ENCODE data around the gene PSME2. TPM values are rescaled to one million over a fixed set of nuclear protein-coding genes. Genes with fewer than 3 reads are reported as not detected.

Gene PSME2
- polyA plus RNA-seq, 1 donor from 2014 or later: 73.3 TPM

- Histone ChIP-seq H3K9me3 (ENCODE audit: low read length) (no peaks in the 10 kb centered on the region), H3K4me3 (ENCODE audit: low read length) (no peak overlapping the region), H4K20me1 (ENCODE audit: insufficient read depth) (peaks cover 4% of the 10 kb centered on the region), H3K36me3 (ENCODE audit: insufficient read depth, low read length) (no peaks in the 10 kb centered on the region), H3K79me2 (replicated peaks; ENCODE audit: insufficient read depth, low read length) (no peaks in the 10 kb centered on the region), H3K27me3 (ENCODE audit: insufficient read depth, low read depth, low read length) (no peaks in the 10 kb centered on the region), H3K9me2 (ENCODE audit: insufficient read depth, low read length) (no peaks in the 10 kb centered on the region), H3K9ac (ENCODE audit: low read length) (no peak overlapping the region), H3K4me2 (ENCODE audit: low read length) (no peak overlapping the region), H3K27ac (ENCODE audit: low read length) (no peak overlapping the region), H2AFZ (ENCODE audit: low read depth, low read length) (no peak overlapping the region), H3F3A (ENCODE audit: insufficient read depth, low read length, poor library complexity, severe bottlenecking) (no peaks in the 10 kb centered on the region)
- TF ChIP-seq MXI1 (conservative IDR thresholded peaks at IDR 0.05; ENCODE audit: poor library complexity, severe bottlenecking) (no peak), POLR2AphosphoS5 (IDR thresholded peaks at IDR 0.05) (peak; percentile 12), RAD21 (conservative IDR thresholded peaks at IDR 0.05) (no peak), EZH2 (IDR thresholded peaks at IDR 0.05; ENCODE audit: borderline replicate concordance, insufficient read depth, low read length, poor library complexity, severe bottlenecking) (no peak)
- TF ChIP-seq, protein P1, sequence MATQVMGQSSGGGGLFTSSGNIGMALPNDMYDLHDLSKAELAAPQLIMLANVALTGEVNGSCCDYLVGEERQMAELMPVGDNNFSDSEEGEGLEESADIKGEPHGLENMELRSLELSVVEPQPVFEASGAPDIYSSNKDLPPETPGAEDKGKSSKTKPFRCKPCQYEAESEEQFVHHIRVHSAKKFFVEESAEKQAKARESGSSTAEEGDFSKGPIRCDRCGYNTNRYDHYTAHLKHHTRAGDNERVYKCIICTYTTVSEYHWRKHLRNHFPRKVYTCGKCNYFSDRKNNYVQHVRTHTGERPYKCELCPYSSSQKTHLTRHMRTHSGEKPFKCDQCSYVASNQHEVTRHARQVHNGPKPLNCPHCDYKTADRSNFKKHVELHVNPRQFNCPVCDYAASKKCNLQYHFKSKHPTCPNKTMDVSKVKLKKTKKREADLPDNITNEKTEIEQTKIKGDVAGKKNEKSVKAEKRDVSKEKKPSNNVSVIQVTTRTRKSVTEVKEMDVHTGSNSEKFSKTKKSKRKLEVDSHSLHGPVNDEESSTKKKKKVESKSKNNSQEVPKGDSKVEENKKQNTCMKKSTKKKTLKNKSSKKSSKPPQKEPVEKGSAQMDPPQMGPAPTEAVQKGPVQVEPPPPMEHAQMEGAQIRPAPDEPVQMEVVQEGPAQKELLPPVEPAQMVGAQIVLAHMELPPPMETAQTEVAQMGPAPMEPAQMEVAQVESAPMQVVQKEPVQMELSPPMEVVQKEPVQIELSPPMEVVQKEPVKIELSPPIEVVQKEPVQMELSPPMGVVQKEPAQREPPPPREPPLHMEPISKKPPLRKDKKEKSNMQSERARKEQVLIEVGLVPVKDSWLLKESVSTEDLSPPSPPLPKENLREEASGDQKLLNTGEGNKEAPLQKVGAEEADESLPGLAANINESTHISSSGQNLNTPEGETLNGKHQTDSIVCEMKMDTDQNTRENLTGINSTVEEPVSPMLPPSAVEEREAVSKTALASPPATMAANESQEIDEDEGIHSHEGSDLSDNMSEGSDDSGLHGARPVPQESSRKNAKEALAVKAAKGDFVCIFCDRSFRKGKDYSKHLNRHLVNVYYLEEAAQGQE (IDR thresholded peaks at IDR 0.05; ENCODE audit: borderline replicate concordance): no peak
Observed at GRCh38 chr14:24185026-24185425, 38.6 kb upstream of the PSME2 start.

GRCh38 chr14:24184104-24184970, 37.9 kb upstream of the PSME2 start:
- no peaks in the 10 kb centered on the region for H3K79me2 ChIP-seq (replicated peaks; ENCODE audit: insufficient read depth, low read length)
- H3K4me2 ChIP-seq (ENCODE audit: low read length): no peak overlapping the region
- H3K9ac ChIP-seq (ENCODE audit: low read length): no peak overlapping the region
- H4K20me1 ChIP-seq (ENCODE audit: insufficient read depth): peaks cover 4% of the 10 kb centered on the region
- H3F3A ChIP-seq (ENCODE audit: insufficient read depth, low read length, poor library complexity, severe bottlenecking): no peaks in the 10 kb centered on the region
- TF ChIP-seq TAF1 (IDR thresholded peaks at IDR 0.05; ENCODE audit: low read depth): no peak
- TF ChIP-seq, protein P1 (IDR thresholded peaks at IDR 0.05; ENCODE audit: borderline replicate concordance): no peak
- no peak for TF ChIP-seq MXI1 (conservative IDR thresholded peaks at IDR 0.05; ENCODE audit: poor library complexity, severe bottlenecking)
- no peak for TF ChIP-seq POLR2AphosphoS5 (IDR thresholded peaks at IDR 0.05)
- TF ChIP-seq RAD21 (conservative IDR thresholded peaks at IDR 0.05): no peak
- TF ChIP-seq EP300 (conservative IDR thresholded peaks at IDR 0.05; ENCODE audit: poor library complexity, severe bottlenecking): no peak
- TF ChIP-seq CTCF (IDR thresholded peaks at IDR 0.05; ENCODE audit: poor library complexity, severe bottlenecking): no peak
- no peak for TF ChIP-seq EZH2 (IDR thresholded peaks at IDR 0.05; ENCODE audit: borderline replicate concordance, insufficient read depth, low read length, poor library complexity, severe bottlenecking)
- TF ChIP-seq SMC3 (conservative IDR thresholded peaks at IDR 0.05; ENCODE audit: poor library complexity): no peak
- H3K36me3 ChIP-seq (ENCODE audit: insufficient read depth, low read length): no peaks in the 10 kb centered on the region
- H2AFZ ChIP-seq (ENCODE audit: low read depth, low read length): no peak overlapping the region
- no peak overlapping the region for H3K4me3 ChIP-seq (ENCODE audit: low read length)
- H3K27ac ChIP-seq (ENCODE audit: low read length): no peak overlapping the region
- H3K9me2 ChIP-seq (ENCODE audit: insufficient read depth, low read length): no peaks in the 10 kb centered on the region
- H3K27me3 ChIP-seq (ENCODE audit: insufficient read depth, low read depth, low read length): no peaks in the 10 kb centered on the region
- no peaks in the 10 kb centered on the region for H3K9me3 ChIP-seq (ENCODE audit: low read length)

Measured in neural cell (in vitro differentiated cells).